Colonic mucosa (tissue), 4 donors: ENCODE results near the gene GGT7. TPM values are rescaled to one million over a fixed set of nuclear protein-coding genes. Genes with fewer than 3 reads are reported as not detected.
"Not testable (repeated sequence)": the region's sequence is repeated elsewhere in the genome, so short reads cannot be mapped to it uniquely, and the experiment has no call there.

ENCODE experiments used
- DNase-seq: peaks from one replicate; pipeline ENCODE4 v3.0.0-alpha.2; 2020
- H3K27ac ChIP-seq: fragments of 200-600 bp; one replicate; pipeline ENCODE4 v1.8.0; 2021
- H3K27me3 ChIP-seq: fragments of 200-600 bp; one replicate; pipeline ENCODE4 v1.8.0; 2021
- H3K36me3 ChIP-seq: fragments of 200-600 bp; one replicate; pipeline ENCODE4 v1.8.0; 2021
- H3K4me1 ChIP-seq: fragments of 200-600 bp; one replicate; pipeline ENCODE4 v1.8.0; 2021; ENCODE audit warnings: mild to moderate bottlenecking
- H3K4me3 ChIP-seq: fragments of 200-600 bp; one replicate; pipeline ENCODE4 v1.8.0; 2021
- H3K9ac ChIP-seq, 2 donors: one replicate each; pipeline ENCODE4 v1.7.0; 2013; ENCODE audit warnings: control low read depth in 2 of 2, low read depth in 2 of 2, low read length in 2 of 2
- H3K9me3 ChIP-seq: fragments of 200-600 bp; one replicate; pipeline ENCODE4 v1.8.0; 2021
- CTCF ChIP-seq: fragments of 200-600 bp; IDR thresholded peaks from one replicate; pipeline ENCODE4 v1.8.0; 2022; ENCODE audit warnings: antibody characterized with exemption, mild to moderate bottlenecking
- intact Hi-C: fragments of 100-400 bp; cut with DNase I; formaldehyde crosslinking; loops from one replicate; pipeline ENCODE4 v1.14.1; 2022
- total RNA-seq, 2 donors: library from RNA; stranded (reverse); fragmentation: NEBNext Ultra II Directional in 1 of 2; extraction: Animal tissue kit (Norgen Biotek cat#: 25700) in 1 of 2; gene quantifications; one replicate each; pipeline ENCODE4 v1.2.1, GENCODE V29; 2021
- donor health status: healthy.
- donor health status: DM: no; HTN: no; CAD: no.
- donor health status: DM: no; HTN: no; CAD: no.

The GGT7 gene
- total RNA-seq, 2 donors from 2014 or later = 10.1 to 17.8 TPM

- H3K27ac ChIP-seq = no peak overlapping the region
Measured at GRCh38 chr20:34881689-34882088, 9.0 kb upstream of the GGT7 start.

DNA sequence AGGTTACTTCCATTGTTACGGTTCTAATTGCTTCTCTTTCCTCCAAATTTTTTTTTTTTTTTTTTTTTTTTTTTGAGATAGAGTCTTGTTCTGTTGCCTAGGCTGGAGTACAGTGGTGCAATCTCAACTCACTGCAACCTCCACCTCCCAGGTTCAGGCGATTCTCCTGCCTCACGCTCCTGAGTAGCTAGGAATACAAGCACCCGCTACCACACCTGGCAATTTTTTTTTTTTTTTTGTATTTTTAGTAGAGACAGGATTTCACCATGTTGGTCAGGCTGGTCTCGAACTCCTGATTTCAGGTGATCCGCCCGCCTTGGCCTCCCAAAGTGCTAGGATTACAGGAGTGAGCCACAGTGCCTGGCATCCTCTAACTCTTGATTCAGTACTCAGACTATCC, 8.3 kb upstream of the GGT7 start:
- intact Hi-C loops, H3K36me3 ChIP-seq, H3K4me1 ChIP-seq, H3K9ac ChIP-seq, H3K9me3 ChIP-seq, H3K27me3 ChIP-seq, H3K27ac ChIP-seq, H3K4me3 ChIP-seq, DNase-seq: not testable (repeated sequence)

More at GRCh38 chr20:34881689-34882088, 9.0 kb upstream of the GGT7 start:
- Histone ChIP-seq H3K27me3 (no peaks in the 10 kb centered on the region), H3K4me1 (peaks cover 4% of the 10 kb centered on the region), H3K36me3 (peaks cover 7% of the 10 kb centered on the region), H3K9ac (no peak overlapping the region), H3K4me3 (no peak overlapping the region), H3K9me3 (no peaks in the 10 kb centered on the region)
- DNase-seq = no peak
- intact Hi-C loops = no loop called here
- no peak for TF ChIP-seq CTCF

GRCh38 chr20:34880215-34880850, 7.7 kb upstream of the GGT7 start:
- H3K9ac ChIP-seq = no peak overlapping the region
- no peaks in the 10 kb centered on the region for H3K9me3 ChIP-seq
- intact Hi-C loops = no loop called here
- no peak for TF ChIP-seq CTCF
- no peaks in the 10 kb centered on the region for H3K27me3 ChIP-seq
- H3K4me1 ChIP-seq = peaks cover 4% of the 10 kb centered on the region
- no peak overlapping the region for H3K27ac ChIP-seq
- DNase-seq = peak; percentile 67
- H3K4me3 ChIP-seq = no peak overlapping the region
- H3K36me3 ChIP-seq = peaks cover 7% of the 10 kb centered on the region

- peak; percentile 100 for DNase-seq
- Histone ChIP-seq H3K4me3 (peak within 1 kb of the TSS; percentile 84), H3K27me3 (no peaks in the 10 kb centered on the region), H3K36me3 (no peaks in the 10 kb centered on the region), H3K9me3 (no peaks in the 10 kb centered on the region), H3K27ac (peak within 1 kb of the TSS; percentile 85), H3K9ac (peak within 1 kb of the TSS; percentile 70 to 99), H3K4me1 (peaks cover 11% of the 10 kb centered on the region)
- no peak for TF ChIP-seq CTCF
- intact Hi-C loops = loop anchor here (10.0 kb wide), 1 partner anchor 218 kb away; the partner anchor contains the start of gene TRPC4AP
Measured at GRCh38 chr20:34876406-34877282, 4.0 kb upstream of the GGT7 start, which contains the start of gene ACSS2. ACSS2 (plus strand) TSS chr20:34876612; CDS start chr20:34876646, 34 bp downstream.

DNA sequence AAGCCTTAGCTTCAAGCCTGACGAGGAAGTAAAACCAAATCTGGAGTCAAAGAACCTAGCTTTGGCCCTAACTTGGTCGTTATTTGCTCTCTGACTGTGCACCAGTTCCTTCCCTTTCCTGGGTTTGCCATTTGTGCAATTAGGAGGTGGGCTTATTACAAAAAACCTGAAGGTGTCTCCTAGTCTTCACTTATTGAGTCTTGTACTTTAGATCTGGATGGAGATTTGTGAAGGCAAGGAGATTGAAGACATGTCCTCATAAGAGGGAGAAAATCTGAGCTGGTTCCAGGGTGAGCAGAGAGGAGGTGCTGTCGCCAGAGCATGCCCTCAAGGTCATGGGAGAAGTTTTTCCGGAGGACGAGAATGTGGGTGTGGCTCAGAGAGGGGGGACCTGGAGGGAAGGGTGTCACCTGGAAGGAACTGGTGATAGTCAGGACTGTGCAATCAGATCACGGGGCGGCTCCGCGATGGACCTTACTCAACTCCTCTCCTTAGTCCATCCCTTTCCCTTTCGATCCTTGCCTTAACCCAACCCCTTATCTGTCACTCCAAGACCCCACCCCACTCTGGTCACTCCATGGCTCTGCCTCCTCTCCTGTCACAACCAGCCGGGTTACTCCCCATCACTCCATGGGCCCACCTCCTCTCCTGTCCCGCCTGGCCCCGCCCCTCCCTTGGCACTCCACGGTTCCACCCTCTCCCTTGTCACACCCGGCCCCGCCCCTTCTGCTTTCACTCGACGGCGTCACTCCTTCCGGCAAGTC, 3.2 kb upstream of the GGT7 start:
- Histone ChIP-seq H3K9ac (peak overlapping the region in 1 of 2 donors; percentile 99), H3K4me3 (peak overlapping the region; percentile 8), H3K4me1 (peaks cover 11% of the 10 kb centered on the region), H3K36me3 (no peaks in the 10 kb centered on the region), H3K27ac (peak overlapping the region; percentile 76), H3K9me3 (no peaks in the 10 kb centered on the region), H3K27me3 (no peaks in the 10 kb centered on the region)
- no peak for DNase-seq
- TF ChIP-seq CTCF = peak; percentile 26
- intact Hi-C loops = loop anchor here (10.0 kb wide), 1 partner anchor 219 kb away; the partner anchor contains the start of gene TRPC4AP
